ENCODE data around the gene MED16.
"Not testable (repeated sequence)": the region's sequence is repeated elsewhere in the genome, so short reads cannot be mapped to it uniquely, and the experiment has no call there.

Gene MED16

GRCh38 chr19:871446-872265, 21.3 kb downstream of the MED16 start:
- DNase-seq, result no peak

- no peak for DNase-seq
Measured at GRCh38 chr19:870963-871401, 22.0 kb downstream of the MED16 start.

- no peak for DNase-seq
Measured at GRCh38 chr19:870314-870713, 22.7 kb downstream of the MED16 start.

GRCh38 chr19:869245-870177, 23.5 kb downstream of the MED16 start:
- DNase-seq, result no peak

GRCh38 chr19:868458-869244, 24.3 kb downstream of the MED16 start:
- no peak for DNase-seq

- no peak for DNase-seq
Measured at GRCh38 chr19:867855-868457, 25.0 kb downstream of the MED16 start.

GRCh38 chr19:867301-867793, 25.6 kb downstream of the MED16 start:
- no peak for DNase-seq

GRCh38 chr19:866769-867300, 26.2 kb downstream of the MED16 start:
- no peak for DNase-seq

GRCh38 chr19:863315-863620, 29.7 kb downstream of the MED16 start:
- DNase-seq, result no peak

GRCh38 chr19:862581-863314, 30.2 kb downstream of the MED16 start:
- peak; percentile 70 for DNase-seq

- peak; percentile 62 for DNase-seq
Measured at GRCh38 chr19:861756-862580, 31.0 kb downstream of the MED16 start.

- no peak for DNase-seq
Measured at GRCh38 chr19:861141-861755, 31.7 kb downstream of the MED16 start.

GRCh38 chr19:858868-859843, 33.8 kb downstream of the MED16 start, which contains the start of gene CFD:
Gene CFD, plus strand, starts transcription at chr19:859664. Its CDS starts 26 bp downstream, at chr19:859690.
- no peak for DNase-seq

GRCh38 chr19:858284-858683, 34.7 kb downstream of the MED16 start:
- no peak for DNase-seq

- no peak for DNase-seq
Measured at GRCh38 chr19:855566-856120, 37.3 kb downstream of the MED16 start.

GRCh38 chr19:855142-855541, 37.8 kb downstream of the MED16 start:
- DNase-seq, result no peak

GRCh38 chr19:854549-854948, 38.4 kb downstream of the MED16 start:
- DNase-seq, result no peak

GRCh38 chr19:853614-854220, 39.3 kb downstream of the MED16 start:
- DNase-seq, result not testable (repeated sequence)

Data from effector CD4-positive, alpha-beta T cell (primary cell).